WTC11 (cell line): ENCODE results near the gene RAB3A. TPM values are rescaled to one million over a fixed set of nuclear protein-coding genes. Genes with fewer than 3 reads are reported as not detected.

Experiments
- AFF4 ChIP-seq: sonication (generic); formaldehyde crosslinking; IDR thresholded peaks from 2 replicates; pipeline ENCODE4 v1.8.1; 2023; ENCODE audit warnings: mild to moderate bottlenecking, missing genetic modification reagents, borderline replicate concordance
- ATF3 ChIP-seq: sonication (generic); formaldehyde crosslinking; conservative IDR thresholded peaks from 2 replicates; pipeline ENCODE4 v1.8.1; 2022; ENCODE audit warnings: mild to moderate bottlenecking, missing genetic modification reagents
- CBFB ChIP-seq: sonication (generic); formaldehyde crosslinking; IDR thresholded peaks from 2 replicates; pipeline ENCODE4 v1.8.1; 2022; ENCODE audit warnings: mild to moderate bottlenecking, low read depth, missing genetic modification reagents
- CDX4 ChIP-seq: fragments of 250-450 bp; sonication (Bioruptor Pico); IDR thresholded peaks from 2 replicates; pipeline ENCODE4 v1.9.0; 2021; ENCODE audit warnings: moderate library complexity, mild to moderate bottlenecking, inconsistent platforms, borderline replicate concordance
- CTCF ChIP-seq: fragments of 200-600 bp; IDR thresholded peaks from 2 replicates; pipeline ENCODE4 v1.8.0; 2022; ENCODE audit warnings: antibody characterized with exemption
- E2F4 ChIP-seq: sonication (generic); formaldehyde crosslinking; IDR thresholded peaks from 2 replicates; pipeline ENCODE4 v1.8.1; 2022; ENCODE audit warnings: low read depth, mild to moderate bottlenecking, moderate library complexity, missing genetic modification reagents, borderline replicate concordance
- ETV6 ChIP-seq: sonication (generic); formaldehyde crosslinking; IDR thresholded peaks from 2 replicates; pipeline ENCODE4 v1.8.1; 2022; ENCODE audit warnings: mild to moderate bottlenecking, missing genetic modification reagents
- FOXJ3 ChIP-seq: sonication (generic); formaldehyde crosslinking; IDR thresholded peaks from 2 replicates; pipeline ENCODE4 v1.9.0; 2021; ENCODE audit warnings: missing genetic modification reagents, mild to moderate bottlenecking, borderline replicate concordance
- FOXK1 ChIP-seq: sonication (generic); formaldehyde crosslinking; IDR thresholded peaks from 2 replicates; pipeline ENCODE4 v1.8.0; 2022; ENCODE audit warnings: mild to moderate bottlenecking, moderate library complexity, missing genetic modification reagents
- GABPB1 ChIP-seq: sonication (generic); formaldehyde crosslinking; IDR thresholded peaks from 2 replicates; pipeline ENCODE4 v1.8.1; 2023; ENCODE audit warnings: mild to moderate bottlenecking, missing genetic modification reagents
- GTF2I ChIP-seq: fragments of 250-450 bp; sonication (Bioruptor Pico); conservative IDR thresholded peaks from 2 replicates; pipeline ENCODE4 v1.4.0; 2021; ENCODE audit warnings: mild to moderate bottlenecking
- HMGA2 ChIP-seq: fragments of 250-450 bp; sonication (Bioruptor Pico); IDR thresholded peaks from 2 replicates; pipeline ENCODE4 v1.4.0; 2021; ENCODE audit warnings: mild to moderate bottlenecking, moderate library complexity
- IRF1 ChIP-seq: sonication (generic); formaldehyde crosslinking; IDR thresholded peaks from 2 replicates; pipeline ENCODE4 v1.8.0; 2023; ENCODE audit warnings: missing genetic modification reagents
- JUN ChIP-seq: sonication (generic); formaldehyde crosslinking; IDR thresholded peaks from 2 replicates; pipeline ENCODE4 v1.8.0; 2023; ENCODE audit warnings: mild to moderate bottlenecking, missing genetic modification reagents
- KAT7 ChIP-seq: sonication (generic); formaldehyde crosslinking; IDR thresholded peaks from 2 replicates; pipeline ENCODE4 v1.8.1; 2023; ENCODE audit warnings: missing genetic modification reagents, mild to moderate bottlenecking, borderline replicate concordance
- MAX ChIP-seq: sonication (generic); formaldehyde crosslinking; IDR thresholded peaks from 2 replicates; pipeline ENCODE4 v1.8.0; 2022; ENCODE audit warnings: mild to moderate bottlenecking, missing genetic modification reagents
- MYBL2 ChIP-seq: sonication (generic); formaldehyde crosslinking; IDR thresholded peaks from 2 replicates; pipeline ENCODE4 v1.8.1; 2023; ENCODE audit warnings: mild to moderate bottlenecking, moderate library complexity, missing genetic modification reagents
- NFYB ChIP-seq: sonication (generic); formaldehyde crosslinking; conservative IDR thresholded peaks from 2 replicates; pipeline ENCODE4 v1.8.0; 2022; ENCODE audit warnings: low read depth, missing genetic modification reagents
- NR3C1 ChIP-seq: sonication (generic); formaldehyde crosslinking; conservative IDR thresholded peaks from 2 replicates; pipeline ENCODE4 v1.8.1; 2023; ENCODE audit warnings: low read depth, mild to moderate bottlenecking, missing genetic modification reagents
- OVOL2 ChIP-seq: fragments of 250-450 bp; sonication (Bioruptor Pico); IDR thresholded peaks from 2 replicates; pipeline ENCODE4 v1.9.0; 2021; ENCODE audit warnings: mild to moderate bottlenecking, borderline replicate concordance
- PRRX2 ChIP-seq: fragments of 250-450 bp; sonication (Bioruptor Pico); IDR thresholded peaks from 2 replicates; pipeline ENCODE4 v1.8.0; 2021; ENCODE audit warnings: mild to moderate bottlenecking
- SP1 ChIP-seq: sonication (generic); formaldehyde crosslinking; conservative IDR thresholded peaks from 2 replicates; pipeline ENCODE4 v1.8.1; 2022; ENCODE audit warnings: missing genetic modification reagents
- STAT6 ChIP-seq: sonication (generic); formaldehyde crosslinking; conservative IDR thresholded peaks from 2 replicates; pipeline ENCODE4 v1.8.1; 2023; ENCODE audit warnings: mild to moderate bottlenecking, low read depth, missing genetic modification reagents, moderate library complexity
- TEAD4 ChIP-seq: sonication (generic); formaldehyde crosslinking; IDR thresholded peaks from 2 replicates; pipeline ENCODE4 v1.8.0; 2022; ENCODE audit warnings: mild to moderate bottlenecking, missing genetic modification reagents
- ZMAT4 ChIP-seq: fragments of 250-450 bp; sonication (Bioruptor Pico); IDR thresholded peaks from 2 replicates; pipeline ENCODE4 v1.9.0; 2021; ENCODE audit warnings: mild to moderate bottlenecking
- ZNF121 ChIP-seq: sonication (generic); formaldehyde crosslinking; IDR thresholded peaks from 2 replicates; pipeline ENCODE4 v1.8.0; 2023; ENCODE audit warnings: missing genetic modification reagents
- ZNF232 ChIP-seq: sonication (generic); formaldehyde crosslinking; IDR thresholded peaks from 2 replicates; pipeline ENCODE4 v1.8.0; 2022; ENCODE audit warnings: mild to moderate bottlenecking, missing genetic modification reagents
- total RNA-seq: library from RNA; stranded (reverse); gene quantifications from 3 replicates; pipeline ENCODE4 v1.2.3, GENCODE V29; 2021

Gene RAB3A
- total RNA-seq, 1 experiment from 2014 or later: 12.2 TPM

GRCh38 chr19:18233224-18233825 is 29.5 kb upstream of the RAB3A start (continued):
- TF ChIP-seq ZMAT4: no peak
- no peak for TF ChIP-seq CDX4 (CRISPR knock-in tag)
- peak; percentile 87 for TF ChIP-seq FOXK1
- TF ChIP-seq NR3C1 (CRISPR knock-in tag): peak; percentile 87; the same call in 1 of the 2 replicates
- no peak for TF ChIP-seq AFF4 (CRISPR knock-in tag)
- no peak for TF ChIP-seq GTF2I (CRISPR knock-in tag)
- TF ChIP-seq GABPB1 (CRISPR knock-in tag): peak; percentile 38; the same call in 1 of the 2 replicates
- no peak for TF ChIP-seq HMGA2 (CRISPR knock-in tag)
- TF ChIP-seq STAT6 (CRISPR knock-in tag): no peak
- TF ChIP-seq JUN (CRISPR knock-in tag): peak; percentile 97
- TF ChIP-seq SP1 (CRISPR knock-in tag): peak; percentile 76; the same call in 1 of the 2 replicates
- peak; percentile 94; the same call in 1 of the 2 replicates for TF ChIP-seq ZNF232 (CRISPR knock-in tag)
- peak; percentile 94; the same call in 1 of the 2 replicates for TF ChIP-seq CBFB (CRISPR knock-in tag)
- peak; percentile 33 for TF ChIP-seq ZNF121 (CRISPR knock-in tag)
- TF ChIP-seq KAT7: no peak
- TF ChIP-seq FOXJ3: 0 out of 2 replicates have a peak, but pooled peaks have one; percentile 84
- no peak for TF ChIP-seq PRRX2
- 0 out of 2 replicates have a peak, but pooled peaks have one; percentile 53 for TF ChIP-seq ATF3 (CRISPR knock-in tag)
- peak; percentile 97 for TF ChIP-seq ETV6 (CRISPR knock-in tag)
- TF ChIP-seq IRF1 (CRISPR knock-in tag): peak; percentile 91
- TF ChIP-seq OVOL2 (CRISPR knock-in tag): no peak
- TF ChIP-seq E2F4 (CRISPR knock-in tag): peak; percentile 52; the same call in 1 of the 2 replicates
- TF ChIP-seq CTCF: no peak
- TF ChIP-seq MAX (CRISPR knock-in tag): peak; percentile 84
- TF ChIP-seq NFYB (CRISPR knock-in tag): peak; percentile 57
- peak; percentile 93 for TF ChIP-seq MYBL2
- peak; percentile 92 for TF ChIP-seq TEAD4 (CRISPR knock-in tag)
